Activated CD8-positive, alpha-beta memory T cell treated with anti-CD3 and anti-CD28 coated beads, Interleukin-2, amount 50 U/mL, for 24 hours (primary cell): ENCODE data around the gene LIPM.

ENCODE experiments used
- DNase-seq: peaks from one replicate; pipeline ENCODE4 v3.0.0-alpha.2; 2020; ENCODE audit errors: extremely low read depth

LIPM gene

GRCh38 chr10:88802523-88803285 lies at the start of gene LIPM:
Gene LIPM, plus strand, starts transcription at chr10:88802730. Its CDS starts 167 bp downstream, at chr10:88802897.
- DNase-seq, result no peak

- no peak for DNase-seq
Measured at GRCh38 chr10:88754287-88754686, 48.2 kb upstream of the LIPM start.

GRCh38 chr10:88755753-88756152 lies 46.8 kb upstream of the LIPM start:
- no peak for DNase-seq

- no peak for DNase-seq
Measured at GRCh38 chr10:88756660-88757059, 45.9 kb upstream of the LIPM start.

GRCh38 chr10:88759366-88760101 lies 43.0 kb upstream of the LIPM start, which contains the start of gene LIPN:
Gene LIPN, plus strand, starts transcription at chr10:88760020. Its CDS starts 1,386 bp downstream, at chr10:88761406.
- no peak for DNase-seq

- DNase-seq, result no peak
Measured at GRCh38 chr10:88762906-88763305, 39.6 kb upstream of the LIPM start.

GRCh38 chr10:88763441-88763840 lies 39.1 kb upstream of the LIPM start:
- DNase-seq, result no peak

- no peak for DNase-seq
Measured at GRCh38 chr10:88764110-88764509, 38.4 kb upstream of the LIPM start.

GRCh38 chr10:88765816-88766215 lies 36.7 kb upstream of the LIPM start:
- DNase-seq, result no peak

- DNase-seq, result no peak
Measured at GRCh38 chr10:88769384-88769783, 33.1 kb upstream of the LIPM start.

GRCh38 chr10:88781206-88781605 lies 21.3 kb upstream of the LIPM start:
- DNase-seq, result no peak

- DNase-seq, result no peak
Measured at GRCh38 chr10:88782222-88782621, 20.3 kb upstream of the LIPM start.

- DNase-seq, result no peak
Measured at GRCh38 chr10:88783724-88784123, 18.8 kb upstream of the LIPM start.

GRCh38 chr10:88786032-88786770 lies 16.3 kb upstream of the LIPM start:
- DNase-seq, result no peak

- no peak for DNase-seq
Measured at GRCh38 chr10:88787463-88787862, 15.1 kb upstream of the LIPM start.

- no peak for DNase-seq
Measured at GRCh38 chr10:88788924-88789323, 13.6 kb upstream of the LIPM start.

- DNase-seq, result no peak
Measured at GRCh38 chr10:88791924-88792323, 10.6 kb upstream of the LIPM start.

- no peak for DNase-seq
Measured at GRCh38 chr10:88792661-88793060, 9.9 kb upstream of the LIPM start.

- DNase-seq, result no peak
Measured at GRCh38 chr10:88793712-88794299, 8.7 kb upstream of the LIPM start.

GRCh38 chr10:88794731-88795130 lies 7.8 kb upstream of the LIPM start:
- no peak for DNase-seq

- DNase-seq, result no peak
Measured at GRCh38 chr10:88800152-88801125, 2.1 kb upstream of the LIPM start.
